Measurements from ENCODE around the gene ABCG2. TPM values are rescaled to one million over a fixed set of nuclear protein-coding genes. Genes with fewer than 3 reads are reported as not detected.

Gene ABCG2
- total RNA-seq, 2 donors from 2014 or later = 12.3 to 15.3 TPM

- Histone ChIP-seq H3K27ac (no peak overlapping the region), H3K4me1 (replicated peaks) (no peaks in the 10 kb centered on the region), H3K36me3 (no peaks in the 10 kb centered on the region), H3K27me3 (replicated peaks; ENCODE audit: insufficient read depth) (no peaks in the 10 kb centered on the region), H3K9me3 (no peaks in the 10 kb centered on the region), H3K4me3 (no peak overlapping the region)
- whole genome bisulfite sequencing = 71% methylated on average over 2 of the region's 2 CpGs
- intact Hi-C loops (cut with DNase I) = no loop called here
- DNase-seq (ENCODE audit: low spot score) = no peak
- TF ChIP-seq CTCF (IDR thresholded peaks at IDR 0.05) (no peak), POLR2A (IDR thresholded peaks at IDR 0.05) (no peak), POLR2AphosphoS5 (IDR thresholded peaks at IDR 0.05) (no peak)
Measured at GRCh38 chr4:88107406-88108107, 50.9 kb downstream of the ABCG2 start.

- DNase-seq (ENCODE audit: low spot score) = no peak
- 94% methylated on average over 3 of the region's 3 CpGs for WGBS
- H3K9me3 ChIP-seq = no peaks in the 10 kb centered on the region
- no peaks in the 10 kb centered on the region for H3K27me3 ChIP-seq (replicated peaks; ENCODE audit: insufficient read depth)
- no peak overlapping the region for H3K4me3 ChIP-seq
- TF ChIP-seq CTCF (IDR thresholded peaks at IDR 0.05) (no peak), POLR2AphosphoS5 (IDR thresholded peaks at IDR 0.05) (no peak), POLR2A (IDR thresholded peaks at IDR 0.05) (no peak)
- no peaks in the 10 kb centered on the region for H3K36me3 ChIP-seq
- intact Hi-C loops (cut with DNase I) = no loop called here
- H3K27ac ChIP-seq = no peak overlapping the region
- no peaks in the 10 kb centered on the region for H3K4me1 ChIP-seq (replicated peaks)
Measured at GRCh38 chr4:88106205-88106604, 52.2 kb downstream of the ABCG2 start.

GRCh38 chr4:88104902-88105610, 53.4 kb downstream of the ABCG2 start:
- no peaks in the 10 kb centered on the region for H3K36me3 ChIP-seq
- H3K4me3 ChIP-seq = no peak overlapping the region
- 52% methylated on average over 4 of the region's 4 CpGs for WGBS
- H3K27me3 ChIP-seq (replicated peaks; ENCODE audit: insufficient read depth) = no peaks in the 10 kb centered on the region
- intact Hi-C loops (cut with DNase I) = no loop called here
- H3K4me1 ChIP-seq (replicated peaks) = no peaks in the 10 kb centered on the region
- TF ChIP-seq CTCF (IDR thresholded peaks at IDR 0.05) = no peak
- TF ChIP-seq POLR2A (IDR thresholded peaks at IDR 0.05) = no peak
- no peak for TF ChIP-seq POLR2AphosphoS5 (IDR thresholded peaks at IDR 0.05)
- no peak overlapping the region for H3K27ac ChIP-seq
- no peaks in the 10 kb centered on the region for H3K9me3 ChIP-seq
- no peak for DNase-seq (ENCODE audit: low spot score)

GRCh38 chr4:88102026-88102425, 56.4 kb downstream of the ABCG2 start:
- TF ChIP-seq POLR2A (IDR thresholded peaks at IDR 0.05) (no peak), CTCF (IDR thresholded peaks at IDR 0.05) (no peak), POLR2AphosphoS5 (IDR thresholded peaks at IDR 0.05) (no peak)
- Histone ChIP-seq H3K36me3 (no peaks in the 10 kb centered on the region), H3K27me3 (replicated peaks; ENCODE audit: insufficient read depth) (no peaks in the 10 kb centered on the region), H3K4me3 (no peak overlapping the region), H3K9me3 (no peaks in the 10 kb centered on the region), H3K27ac (no peak overlapping the region), H3K4me1 (replicated peaks) (no peaks in the 10 kb centered on the region)
- intact Hi-C loops (cut with DNase I) = no loop called here
- WGBS = 91% methylated on average over 7 of the region's 7 CpGs
- no peak for DNase-seq (ENCODE audit: low spot score)

GRCh38 chr4:88101165-88101564, 57.3 kb downstream of the ABCG2 start:
- intact Hi-C loops (cut with DNase I) = no loop called here
- H3K36me3 ChIP-seq = no peaks in the 10 kb centered on the region
- no peaks in the 10 kb centered on the region for H3K9me3 ChIP-seq
- no peak overlapping the region for H3K4me3 ChIP-seq
- TF ChIP-seq CTCF (IDR thresholded peaks at IDR 0.05) = no peak
- no peak for TF ChIP-seq POLR2A (IDR thresholded peaks at IDR 0.05)
- no peaks in the 10 kb centered on the region for H3K27me3 ChIP-seq (replicated peaks; ENCODE audit: insufficient read depth)
- 92% methylated on average over 6 of the region's 6 CpGs for WGBS
- DNase-seq (ENCODE audit: low spot score) = no peak
- H3K27ac ChIP-seq = no peak overlapping the region
- H3K4me1 ChIP-seq (replicated peaks) = no peaks in the 10 kb centered on the region

All from prostate gland (tissue), 2 donors.